Immature natural killer cell (primary cell): ENCODE measurements around the gene DCAF10. TPM values are rescaled to one million over a fixed set of nuclear protein-coding genes. Genes with fewer than 3 reads are reported as not detected.

ENCODE experiments used
- DNase-seq, 3 donors: peaks; one replicate each; pipeline ENCODE4 v3.0.0; 2022; ENCODE audit warnings: mixed read lengths in 1 of 3
- H3K27ac Mint-ChIP-seq, 6 donors: one replicate each; pipeline ENCODE4 v1.8.0; 2020; ENCODE audit warnings: mixed read lengths in 6 of 6, mild to moderate bottlenecking in 5 of 6, inconsistent platforms in 4 of 6, moderate library complexity in 3 of 6
- H3K27me3 Mint-ChIP-seq, 3 donors: one replicate each; pipeline ENCODE4 v1.8.0; 2020 to 2021; ENCODE audit warnings: low read depth in 3 of 3, mild to moderate bottlenecking in 3 of 3, mixed read lengths in 3 of 3, moderate library complexity in 3 of 3, inconsistent platforms in 1 of 3
- H3K36me3 Mint-ChIP-seq, 3 donors: one replicate each; pipeline ENCODE4 v1.8.0; 2020; ENCODE audit warnings: mixed read lengths in 3 of 3, inconsistent platforms in 2 of 3, mild to moderate bottlenecking in 2 of 3
- H3K4me1 Mint-ChIP-seq, 2 donors: one replicate each; pipeline ENCODE4 v1.8.0; 2020; ENCODE audit warnings: inconsistent platforms in 2 of 2, mild to moderate bottlenecking in 2 of 2, mixed read lengths in 2 of 2, moderate library complexity in 1 of 2
- H3K4me3 Mint-ChIP-seq, 5 donors: one replicate each; pipeline ENCODE4 v1.8.0; 2020; ENCODE audit warnings: mild to moderate bottlenecking in 5 of 5, mixed read lengths in 5 of 5, inconsistent platforms in 3 of 5, moderate library complexity in 3 of 5
- H3K9me3 Mint-ChIP-seq, 6 donors: one replicate each; pipeline ENCODE4 v1.8.0; 2020; ENCODE audit warnings: mild to moderate bottlenecking in 6 of 6, mixed read lengths in 6 of 6, inconsistent platforms in 4 of 6, moderate library complexity in 3 of 6
- polyA plus RNA-seq, 3 donors: library from polyadenylated mRNA; unstranded; fragments of 300-500 nt; fragmentation: Illumina TruSeq; gene quantifications; one replicate each; pipeline ENCODE4 v1.2.3, GENCODE V29; 2021

The DCAF10 gene
- polyA plus RNA-seq, 3 donors from 2014 or later: 16.2 to 31.0 (median 28.4) TPM

DNA sequence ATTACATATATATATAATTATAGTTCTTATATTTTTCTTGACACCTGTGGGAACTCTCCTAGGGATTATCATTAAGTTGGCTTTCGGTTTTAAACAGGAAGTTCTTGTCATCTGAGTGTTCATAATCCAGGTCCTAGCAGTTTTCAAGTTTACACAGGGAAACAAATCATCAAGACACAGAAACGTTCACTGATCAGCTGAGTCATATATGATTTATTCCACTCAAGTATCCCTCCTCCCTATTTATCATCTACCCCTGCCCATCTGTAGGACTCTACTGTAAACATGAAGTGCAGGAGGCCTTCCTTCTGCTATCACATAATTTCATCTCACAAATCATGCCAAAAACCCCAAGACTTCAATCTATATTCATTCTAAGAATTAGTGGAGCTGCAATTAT lies 97.1 kb downstream of the DCAF10 start:
- no peak overlapping the region for H3K4me3 Mint-ChIP-seq
- no peak overlapping the region for H3K27ac Mint-ChIP-seq
- no peaks in the 10 kb centered on the region for H3K9me3 Mint-ChIP-seq
- peaks cover 8 to 17% of the 10 kb centered on the region in 2 donors for H3K4me1 Mint-ChIP-seq
- no peak for DNase-seq
- peaks cover 0 to 2% (median 0%) of the 10 kb centered on the region in 3 donors for H3K27me3 Mint-ChIP-seq
- peaks cover 0 to 30% (median 25%) of the 10 kb centered on the region in 3 donors for H3K36me3 Mint-ChIP-seq

DNA sequence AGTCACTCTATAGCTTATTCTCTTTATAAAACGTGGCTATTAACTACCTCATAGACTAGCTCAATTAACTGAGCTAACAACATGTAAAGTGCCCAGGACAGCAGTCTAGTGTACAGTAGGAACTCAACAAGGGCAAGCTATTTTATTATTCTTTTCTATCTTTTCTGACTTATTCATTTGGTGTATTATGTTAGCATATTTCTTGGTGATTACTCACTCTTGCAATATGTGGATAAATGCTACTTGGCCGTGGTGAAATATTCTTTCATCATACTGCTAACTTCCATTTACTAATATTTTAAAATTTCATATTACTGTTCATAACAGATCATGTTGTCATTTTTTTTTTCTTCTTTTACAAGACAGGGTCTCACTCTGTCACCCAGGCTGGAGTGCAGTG lies 98.4 kb downstream of the DCAF10 start:
- H3K27me3 Mint-ChIP-seq: peaks cover under 1 to 4% (median 3%) of the 10 kb centered on the region in 3 donors
- no peaks in the 10 kb centered on the region for H3K9me3 Mint-ChIP-seq
- H3K4me3 Mint-ChIP-seq: no peak overlapping the region
- H3K36me3 Mint-ChIP-seq: peaks cover 0 to 19% (median 17%) of the 10 kb centered on the region in 3 donors
- peaks cover 15 to 25% of the 10 kb centered on the region in 2 donors for H3K4me1 Mint-ChIP-seq
- no peak overlapping the region for H3K27ac Mint-ChIP-seq
- DNase-seq: no peak

DNA sequence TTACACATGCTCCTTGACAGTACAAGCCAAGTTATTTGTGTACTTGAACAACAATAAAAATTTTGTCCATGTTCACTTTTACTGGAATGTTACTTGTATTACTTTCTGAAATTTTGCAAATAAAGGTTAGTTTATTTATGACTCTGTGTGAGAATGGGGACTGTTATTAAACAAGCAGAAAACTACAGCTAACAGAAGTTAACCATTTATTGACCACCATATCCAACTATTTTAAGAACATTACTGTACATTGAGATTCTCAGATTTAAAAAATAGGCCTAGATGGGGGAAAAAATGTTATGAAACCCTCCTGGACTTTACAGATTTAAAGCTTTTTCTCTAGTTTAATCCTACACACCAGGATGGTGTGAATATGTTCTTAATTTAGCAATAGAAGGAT lies 101.5 kb downstream of the DCAF10 start:
- H3K9me3 Mint-ChIP-seq: no peaks in the 10 kb centered on the region
- H3K4me3 Mint-ChIP-seq: peak overlapping the region in 3 of 5 donors; percentile 7 to 90 (median 55)
- peaks cover 0 to 9% (median 5%) of the 10 kb centered on the region in 3 donors for H3K36me3 Mint-ChIP-seq
- peaks cover 23 to 34% of the 10 kb centered on the region in 2 donors for H3K4me1 Mint-ChIP-seq
- peak overlapping the region in 1 of 6 donors; percentile 31 for H3K27ac Mint-ChIP-seq
- no peak for DNase-seq
- peaks cover 5 to 9% (median 8%) of the 10 kb centered on the region in 3 donors for H3K27me3 Mint-ChIP-seq

DNA sequence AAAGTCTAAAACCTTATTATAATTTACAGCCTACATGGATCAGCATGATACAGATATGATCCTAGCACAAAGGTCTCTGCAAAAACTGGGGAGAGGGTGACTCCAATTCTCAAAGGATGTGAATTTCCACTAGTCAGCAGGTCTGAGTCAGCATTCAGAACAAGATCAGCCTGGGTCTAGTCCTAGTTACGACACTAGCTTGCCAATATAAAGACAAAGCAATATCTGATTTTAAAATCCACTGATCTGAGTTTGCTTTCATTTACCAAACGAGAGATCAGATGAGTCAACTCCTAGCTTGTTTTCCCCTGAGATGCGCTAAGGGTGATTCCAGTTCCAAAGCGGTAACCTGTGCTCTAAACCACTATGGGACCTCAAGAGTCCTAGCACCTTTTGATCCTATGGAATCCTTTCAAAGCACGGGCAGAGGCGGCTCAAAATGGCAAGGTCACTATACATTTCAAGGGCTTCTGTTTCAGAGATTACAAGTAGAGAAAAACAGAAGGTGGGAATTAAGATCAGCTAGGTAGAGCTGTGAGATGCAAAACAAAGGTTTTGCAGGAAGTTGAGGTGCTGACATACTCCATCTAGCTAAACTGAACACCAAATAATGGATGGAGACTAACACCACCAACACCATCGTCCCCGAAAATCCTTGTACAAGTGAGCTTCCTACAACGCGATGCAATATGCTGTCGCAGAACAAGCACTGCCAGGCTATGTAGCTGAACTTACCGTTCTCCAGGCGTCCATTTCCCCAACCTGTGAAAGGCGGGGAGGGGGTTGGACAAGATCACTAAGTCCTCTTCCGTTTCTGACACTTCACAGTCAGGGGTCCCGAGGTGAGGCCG lies 102.4 kb downstream of the DCAF10 start:
- Mint-ChIP-seq H3K9me3 (no peaks in the 10 kb centered on the region), H3K4me3 (peak overlapping the region; percentile 88 to 95 (median 90)), H3K36me3 (peaks cover 0 to 4% (median 0%) of the 10 kb centered on the region in 3 donors), H3K27me3 (peaks cover 5 to 9% (median 8%) of the 10 kb centered on the region in 3 donors), H3K27ac (peak overlapping the region; percentile 39 to 82 (median 72)), H3K4me1 (peaks cover 23 to 29% of the 10 kb centered on the region in 2 donors)
- DNase-seq: peak in 1 of 3 donors; percentile 9

DNA sequence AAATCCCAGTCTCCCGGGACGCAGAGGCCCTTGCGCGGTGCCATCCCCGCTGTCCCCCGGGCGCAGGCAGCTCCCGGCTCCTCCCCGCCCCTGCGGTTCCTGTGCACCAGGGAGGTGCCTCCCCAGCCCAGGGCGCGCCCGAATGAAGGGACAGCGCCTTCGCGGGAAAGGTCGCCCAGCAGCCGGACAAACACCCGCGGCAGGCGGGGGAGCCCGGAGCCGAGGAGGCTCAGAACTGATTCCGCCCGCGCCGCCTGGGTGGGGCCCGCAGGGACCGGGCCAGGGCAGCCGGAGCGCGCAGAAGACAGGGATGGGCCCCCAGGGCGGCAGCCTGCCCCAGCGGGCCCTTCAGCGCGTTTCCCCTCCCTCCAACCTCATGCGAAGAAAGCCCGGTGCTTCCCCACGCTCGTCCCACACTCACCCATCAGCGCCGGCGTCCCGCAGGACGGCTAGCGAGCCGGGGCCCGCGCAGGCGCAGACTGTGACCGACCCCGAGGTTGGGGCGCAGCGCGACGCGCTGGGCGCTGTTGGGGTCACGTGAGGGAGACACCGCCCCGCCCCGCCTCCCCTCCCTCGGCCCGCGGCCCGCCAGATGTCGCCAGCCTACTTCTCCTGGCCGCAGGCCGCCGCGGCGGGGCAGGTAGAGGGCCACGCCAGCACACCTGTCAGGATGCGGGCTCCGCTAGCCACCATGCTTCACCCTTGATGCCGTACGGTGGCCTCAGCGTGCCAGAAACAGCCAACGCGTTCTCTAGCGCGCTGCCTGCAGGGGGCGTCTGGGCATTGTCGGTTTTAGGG lies 103.2 kb downstream of the DCAF10 start, which contains the start of gene SLC25A51:
Gene SLC25A51, minus strand, starts transcription at position 481 of the 798 bp plus-strand sequence. CDS start 15,577 bp downstream, outside the sequence.
- Mint-ChIP-seq H3K4me1 (peaks cover 23 to 29% of the 10 kb centered on the region in 2 donors), H3K4me3 (peak within 1 kb of the TSS; percentile 88 to 95 (median 90)), H3K27ac (peak within 1 kb of the TSS; percentile 86 to 94 (median 92)), H3K27me3 (peaks cover 5 to 9% (median 8%) of the 10 kb centered on the region in 3 donors), H3K36me3 (peaks cover 0 to 3% (median 0%) of the 10 kb centered on the region in 3 donors), H3K9me3 (no peaks in the 10 kb centered on the region)
- peak; percentile 94 to 95 (median 95) for DNase-seq

DNA sequence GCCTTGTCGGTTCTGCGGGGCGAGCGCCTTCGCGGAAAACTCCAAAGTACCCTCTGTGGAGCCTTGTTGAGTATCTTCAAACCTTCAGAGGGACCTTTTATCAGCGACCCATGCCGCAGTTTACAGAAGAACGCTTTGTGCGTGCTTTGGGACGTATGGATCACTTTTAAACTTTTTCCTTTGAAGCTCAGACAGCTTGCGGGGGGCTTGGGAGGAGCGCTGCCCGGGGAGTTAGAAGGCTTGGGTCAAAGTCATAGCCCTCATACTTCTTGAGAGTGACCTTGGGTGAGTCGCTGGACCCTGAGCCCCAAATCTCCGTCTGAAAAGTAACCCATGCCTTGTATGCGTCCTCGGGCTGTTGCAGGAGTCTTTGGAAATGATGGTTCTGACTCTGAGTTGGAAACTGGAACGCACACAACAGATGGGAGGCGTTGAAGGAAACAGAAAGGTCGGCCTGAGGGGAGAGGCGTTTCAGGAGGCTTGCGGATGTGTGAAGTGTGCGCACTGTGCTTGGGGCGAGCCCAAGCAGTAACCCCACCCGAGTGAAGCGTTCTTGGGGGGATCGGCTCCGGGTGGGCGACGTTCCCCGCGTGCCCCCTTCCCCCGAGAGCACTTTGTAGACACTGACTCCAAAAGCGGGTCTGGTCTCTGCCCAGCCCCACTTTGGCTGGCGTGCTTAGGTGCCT lies 104.0 kb downstream of the DCAF10 start:
- H3K27ac Mint-ChIP-seq: peak overlapping the region; percentile 86 to 94 (median 92)
- no peaks in the 10 kb centered on the region for H3K36me3 Mint-ChIP-seq
- peaks cover 5 to 9% (median 8%) of the 10 kb centered on the region in 3 donors for H3K27me3 Mint-ChIP-seq
- DNase-seq: no peak
- no peaks in the 10 kb centered on the region for H3K9me3 Mint-ChIP-seq
- H3K4me1 Mint-ChIP-seq: peaks cover 23 to 29% of the 10 kb centered on the region in 2 donors
- peak overlapping the region; percentile 88 to 95 (median 90) for H3K4me3 Mint-ChIP-seq

DNA sequence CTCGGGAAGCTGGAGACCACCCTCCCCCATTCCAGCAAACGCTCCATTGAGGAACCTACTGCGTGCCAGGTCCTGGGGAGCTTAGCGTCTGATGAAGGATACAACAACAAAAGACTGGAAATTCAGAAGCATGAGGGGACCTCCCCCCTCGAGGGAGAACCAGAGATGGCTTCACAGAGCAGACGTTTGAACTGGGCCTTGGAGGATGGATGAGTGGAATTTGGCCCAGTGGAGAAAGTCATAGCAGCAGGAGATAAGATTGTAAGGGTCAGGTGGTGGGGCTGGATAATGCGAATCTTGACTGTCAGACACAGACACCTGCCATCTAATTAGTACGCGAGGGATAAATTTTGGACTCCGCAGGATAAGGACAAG lies 104.5 kb downstream of the DCAF10 start:
- peaks cover 5 to 9% (median 8%) of the 10 kb centered on the region in 3 donors for H3K27me3 Mint-ChIP-seq
- no peaks in the 10 kb centered on the region for H3K36me3 Mint-ChIP-seq
- DNase-seq: no peak
- peak overlapping the region in 4 of 5 donors; percentile 7 to 23 (median 15) for H3K4me3 Mint-ChIP-seq
- H3K4me1 Mint-ChIP-seq: peaks cover 23 to 29% of the 10 kb centered on the region in 2 donors
- no peaks in the 10 kb centered on the region for H3K9me3 Mint-ChIP-seq
- peak overlapping the region in 1 of 6 donors; percentile 86 for H3K27ac Mint-ChIP-seq

DNA sequence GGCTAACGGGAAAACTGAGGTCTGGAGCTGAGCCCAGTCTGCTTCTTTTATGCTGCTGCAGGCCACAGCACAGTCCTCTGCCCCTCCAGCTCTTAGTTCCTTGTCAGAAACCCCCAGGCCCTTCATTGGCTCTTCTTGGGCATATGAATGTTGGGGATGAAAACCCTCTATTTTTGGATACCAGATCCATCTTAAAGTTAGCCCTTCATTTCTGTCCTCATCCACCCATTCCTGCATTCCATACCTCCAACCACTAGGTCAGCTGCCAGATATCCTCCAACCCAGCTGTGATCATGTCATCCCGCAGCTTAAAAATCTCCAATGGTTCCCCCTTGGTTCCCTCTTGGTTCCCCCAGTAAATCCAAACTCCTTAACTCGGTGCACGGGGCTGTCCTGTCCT lies 105.2 kb downstream of the DCAF10 start:
- H3K27ac Mint-ChIP-seq: peak overlapping the region in 3 of 6 donors; percentile 11 to 47 (median 35)

DNA sequence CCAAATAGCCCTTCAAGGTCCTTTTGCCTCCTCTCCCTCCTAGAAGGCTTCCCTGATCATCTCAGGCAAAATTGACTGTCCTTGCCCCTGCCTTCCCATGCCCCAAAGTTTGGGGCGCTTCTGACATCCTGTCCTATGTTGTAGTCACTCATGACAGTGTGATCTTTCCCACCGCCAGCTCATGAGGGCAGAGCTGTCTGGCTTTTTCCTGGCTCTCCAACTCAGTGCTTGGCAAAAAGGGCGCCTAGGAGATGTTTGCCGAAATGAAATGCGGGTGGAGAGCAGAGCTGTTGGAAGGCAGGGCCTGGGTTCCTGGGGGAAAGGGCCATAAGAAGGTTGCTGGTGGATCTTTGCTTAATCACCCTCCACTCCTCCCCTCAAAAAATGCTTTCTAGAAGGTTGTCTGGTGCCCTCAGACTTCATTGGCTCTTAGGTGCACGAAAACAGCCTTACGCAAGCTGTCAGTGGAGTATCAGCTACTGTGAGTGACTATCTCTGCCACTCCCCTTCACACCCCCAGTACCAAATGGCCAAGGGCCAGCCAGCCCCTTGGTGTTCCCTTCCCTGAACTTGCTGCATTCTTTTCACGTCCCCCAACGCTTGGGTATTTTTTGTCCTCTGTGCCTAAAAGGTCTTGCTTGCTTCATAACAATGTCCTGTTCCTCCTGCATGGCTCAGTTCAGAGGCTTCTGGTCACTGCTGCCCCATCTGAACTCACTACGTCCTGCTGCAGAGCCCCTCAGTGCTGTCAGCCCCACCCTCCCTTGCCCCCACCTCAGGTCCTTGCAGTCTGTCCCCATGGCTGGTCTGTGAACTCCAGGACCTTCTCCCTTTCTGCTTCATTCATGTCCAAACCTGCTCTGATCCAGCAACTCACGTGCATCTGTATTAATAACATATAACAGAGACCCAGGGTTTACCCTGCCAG lies 106.0 kb downstream of the DCAF10 start:
- Mint-ChIP-seq H3K4me1 (peaks cover 20 to 29% of the 10 kb centered on the region in 2 donors), H3K27ac (peak overlapping the region in 3 of 6 donors; percentile 35 to 47 (median 37)), H3K4me3 (peak overlapping the region in 2 of 5 donors; percentile 11 to 54), H3K27me3 (peaks cover 5 to 9% (median 8%) of the 10 kb centered on the region in 3 donors), H3K9me3 (no peaks in the 10 kb centered on the region), H3K36me3 (no peaks in the 10 kb centered on the region)
- no peak for DNase-seq

More for the DNA sequence above, 105.2 kb downstream of the DCAF10 start:
- no peak for DNase-seq
- peaks cover 5 to 9% (median 8%) of the 10 kb centered on the region in 3 donors for H3K27me3 Mint-ChIP-seq
- H3K4me1 Mint-ChIP-seq: peaks cover 21 to 29% of the 10 kb centered on the region in 2 donors
- H3K9me3 Mint-ChIP-seq: no peaks in the 10 kb centered on the region
- no peaks in the 10 kb centered on the region for H3K36me3 Mint-ChIP-seq
- H3K4me3 Mint-ChIP-seq: peak overlapping the region; percentile 11 to 54 (median 31)

DNA sequence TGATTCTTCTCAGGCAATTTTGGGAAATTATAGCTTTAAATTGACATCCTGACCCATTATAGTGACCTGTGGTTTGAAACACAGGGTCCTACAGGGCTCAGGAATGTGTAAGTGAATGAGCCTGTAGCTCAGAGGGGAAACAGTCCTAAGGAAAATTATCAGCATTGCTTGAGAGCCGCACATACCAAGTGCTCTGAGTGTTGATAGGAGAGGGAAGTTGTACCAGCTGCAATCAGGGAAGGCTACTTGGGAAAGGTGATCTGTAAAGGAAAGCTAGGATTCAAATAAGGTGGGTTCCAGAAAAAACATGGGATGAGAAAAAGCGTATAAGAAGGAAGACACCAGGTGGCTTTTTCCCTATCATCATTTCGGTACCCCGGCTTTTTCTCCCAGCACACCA lies 107.7 kb downstream of the DCAF10 start:
- Mint-ChIP-seq H3K4me3 (no peak overlapping the region), H3K36me3 (no peaks in the 10 kb centered on the region), H3K27ac (peak overlapping the region in 1 of 6 donors; percentile 18), H3K9me3 (no peaks in the 10 kb centered on the region), H3K4me1 (peaks cover 8 to 12% of the 10 kb centered on the region in 2 donors), H3K27me3 (peaks cover 5 to 8% (median 8%) of the 10 kb centered on the region in 3 donors)
- no peak for DNase-seq

DNA sequence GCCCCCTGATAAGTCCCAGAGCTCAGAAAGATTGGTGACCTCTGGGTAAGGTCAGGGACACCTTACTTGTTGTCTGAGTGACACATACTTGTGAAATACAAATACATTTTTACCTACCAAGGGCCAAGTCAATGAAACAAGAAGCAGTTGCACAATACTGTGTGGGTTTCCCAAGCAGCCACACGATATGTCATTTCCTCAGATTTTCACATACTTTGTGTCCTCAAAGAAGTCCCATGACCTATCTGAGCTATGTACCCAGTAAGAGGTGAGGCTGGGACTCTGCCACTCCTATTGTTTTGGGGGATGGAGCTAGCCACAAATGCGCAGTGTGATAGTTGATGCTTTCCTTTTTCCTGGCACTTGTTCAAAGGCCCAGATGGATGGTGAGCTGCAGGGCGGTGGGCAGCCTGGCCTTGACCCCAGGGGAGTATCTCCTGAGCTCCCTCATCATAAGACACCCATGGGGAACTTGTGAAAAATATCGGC lies 108.1 kb downstream of the DCAF10 start:
- peaks cover 5 to 8% (median 7%) of the 10 kb centered on the region in 3 donors for H3K27me3 Mint-ChIP-seq
- no peaks in the 10 kb centered on the region for H3K9me3 Mint-ChIP-seq
- peak overlapping the region in 2 of 6 donors; percentile 18 to 22 for H3K27ac Mint-ChIP-seq
- no peak for DNase-seq
- peaks cover 9% of the 10 kb centered on the region in 2 donors for H3K4me1 Mint-ChIP-seq
- H3K4me3 Mint-ChIP-seq: no peak overlapping the region
- H3K36me3 Mint-ChIP-seq: no peaks in the 10 kb centered on the region

DNA sequence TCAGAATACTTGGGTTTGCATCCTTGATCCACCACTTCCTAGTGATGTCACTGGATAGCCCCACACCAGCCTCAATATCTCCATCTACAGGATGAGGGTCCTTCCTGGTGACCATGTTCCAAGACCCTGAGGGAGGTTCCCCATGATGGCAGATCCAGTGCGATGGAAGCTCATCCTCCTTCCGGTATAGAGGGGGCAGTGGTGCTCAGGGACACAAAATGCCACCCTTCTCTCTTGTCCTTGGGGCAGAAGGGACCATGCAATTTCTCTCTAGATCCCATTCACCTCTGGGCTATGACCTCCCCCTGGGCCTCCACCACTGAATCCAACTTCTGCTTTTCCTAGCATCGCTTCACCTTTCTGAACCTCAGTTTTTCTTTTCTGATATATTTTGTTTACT lies 108.7 kb downstream of the DCAF10 start:
- peaks cover 0 to 4% (median 3%) of the 10 kb centered on the region in 3 donors for H3K27me3 Mint-ChIP-seq
- no peak for DNase-seq
- no peak overlapping the region for H3K4me3 Mint-ChIP-seq
- no peaks in the 10 kb centered on the region for H3K9me3 Mint-ChIP-seq
- peaks cover 6 to 7% of the 10 kb centered on the region in 2 donors for H3K4me1 Mint-ChIP-seq
- no peak overlapping the region for H3K27ac Mint-ChIP-seq
- H3K36me3 Mint-ChIP-seq: no peaks in the 10 kb centered on the region
